GM18505 (cell line): ENCODE data around the gene TRAPPC1.

ENCODE experiments used
- ATAC-seq: cut with Tn5 transposase; IDR thresholded peaks from one replicate; pipeline ENCODE4 v1.9.1; 2021; ENCODE audit not compliant: unreplicated experiment
- POLR2A ChIP-seq: IDR thresholded peaks from 4 replicates; pipeline ENCODE4 v1.6.1; 2011; ENCODE audit warnings: borderline replicate concordance; ENCODE audit not compliant: insufficient read depth, insufficient read length; ENCODE audit errors: extremely low read depth

Gene TRAPPC1

GRCh38 chr17:7894866-7895265 is 36.9 kb downstream of the TRAPPC1 start:
- ATAC-seq = no peak

GRCh38 chr17:7894226-7894625 is 37.5 kb downstream of the TRAPPC1 start:
- TF ChIP-seq POLR2A = no peak
- ATAC-seq = no peak

More at GRCh38 chr17:7894866-7895265, 36.9 kb downstream of the TRAPPC1 start:
- TF ChIP-seq POLR2A = no peak

- TF ChIP-seq POLR2A = no peak
- no peak for ATAC-seq
Observed at GRCh38 chr17:7893187-7893880, 38.4 kb downstream of the TRAPPC1 start.

- ATAC-seq = no peak
- no peak for TF ChIP-seq POLR2A
Observed at GRCh38 chr17:7889166-7889955, 42.4 kb downstream of the TRAPPC1 start.

GRCh38 chr17:7888184-7888920 is 43.4 kb downstream of the TRAPPC1 start, which contains the start of gene CHD3:
CHD3 (plus strand) TSS chr17:7888789; CDS start chr17:7889001, 212 bp downstream.
- TF ChIP-seq POLR2A = no peak
- ATAC-seq = no peak

GRCh38 chr17:7887482-7888183 is 44.1 kb downstream of the TRAPPC1 start:
- ATAC-seq = peak; percentile 46

GRCh38 chr17:7887038-7887481 is 44.7 kb downstream of the TRAPPC1 start:
- TF ChIP-seq POLR2A = no peak
- ATAC-seq = no peak

More at GRCh38 chr17:7887482-7888183, 44.1 kb downstream of the TRAPPC1 start:
- peak; percentile 24 for TF ChIP-seq POLR2A

- TF ChIP-seq POLR2A = no peak
- ATAC-seq = no peak
Observed at GRCh38 chr17:7886227-7887037, 45.3 kb downstream of the TRAPPC1 start.

GRCh38 chr17:7885367-7886226 is 46.1 kb downstream of the TRAPPC1 start:
- peak; percentile 56 for TF ChIP-seq POLR2A
- no peak for ATAC-seq

- TF ChIP-seq POLR2A = no peak
- no peak for ATAC-seq
Observed at GRCh38 chr17:7884581-7885366, 47.0 kb downstream of the TRAPPC1 start.

GRCh38 chr17:7883781-7884386 is 47.9 kb downstream of the TRAPPC1 start:
- ATAC-seq = no peak
- no peak for TF ChIP-seq POLR2A

GRCh38 chr17:7882629-7883028 is 49.1 kb downstream of the TRAPPC1 start:
- no peak for TF ChIP-seq POLR2A
- ATAC-seq = no peak
